ENCODE results near the gene FAF1.
A peak's percentile ranks its signal among the peaks of the same experiment; 100 is the strongest.
"Not testable (repeated sequence)": the region's sequence is repeated elsewhere in the genome, so short reads cannot be mapped to it uniquely, and the experiment has no call there.

Gene FAF1

DNA sequence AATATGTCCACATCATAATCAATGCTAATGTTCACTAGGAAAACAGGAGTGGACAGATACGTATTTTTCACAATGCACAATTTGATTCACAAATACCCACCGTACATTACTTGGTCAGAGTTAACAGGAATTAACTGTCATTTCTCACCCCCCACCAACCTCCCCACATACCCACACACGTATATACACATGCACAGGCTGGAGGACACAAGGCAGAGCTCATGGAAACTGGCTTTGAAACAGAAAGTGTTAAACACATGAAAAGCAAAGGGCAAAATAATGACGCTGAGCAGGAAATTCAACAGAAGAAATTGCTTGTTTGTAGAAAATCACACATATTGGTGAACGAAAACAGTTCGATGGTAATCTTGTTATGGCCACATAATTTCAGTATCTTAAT, 348.4 kb downstream of the FAF1 start:
- DNase-seq, result no peak

DNA sequence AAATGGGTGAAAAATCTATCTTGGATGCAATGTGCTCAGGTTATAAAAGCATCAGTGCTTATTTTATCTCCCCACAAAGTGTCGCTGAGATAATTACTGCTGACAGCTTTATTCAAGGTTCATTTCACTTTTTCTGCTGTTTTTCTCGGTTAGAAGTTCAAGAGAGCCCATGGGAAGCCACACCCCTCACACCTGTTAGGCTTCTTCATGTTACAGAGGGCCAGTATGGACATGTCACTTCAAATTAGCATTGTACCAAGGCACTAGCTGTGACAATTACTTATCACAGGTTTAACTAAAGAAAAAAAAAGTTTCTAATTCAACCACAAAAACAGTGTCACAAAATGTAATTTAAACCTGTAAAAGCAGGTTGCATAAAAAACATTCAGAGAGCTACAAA, 349.5 kb downstream of the FAF1 start:
- peak; percentile 83 for DNase-seq

DNA sequence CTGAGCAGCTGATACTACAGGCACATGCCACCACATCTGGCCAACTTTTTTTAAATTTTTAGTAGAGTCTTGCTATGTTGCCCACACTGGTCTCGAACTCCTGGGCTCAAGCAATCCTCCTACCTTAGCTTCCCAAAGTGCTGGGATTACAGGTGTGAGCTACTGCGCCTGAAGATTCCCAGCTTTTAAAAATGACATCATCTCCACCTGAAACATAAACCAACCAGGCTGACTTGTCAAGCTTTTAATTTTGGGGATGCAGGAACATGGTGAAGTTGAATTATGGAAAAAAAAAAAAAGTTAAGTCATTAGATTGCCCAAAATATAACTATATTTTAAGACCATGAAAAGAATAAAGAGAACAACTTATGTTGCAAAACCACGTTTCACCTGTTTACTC, 350.6 kb downstream of the FAF1 start:
- no peak for DNase-seq

DNA sequence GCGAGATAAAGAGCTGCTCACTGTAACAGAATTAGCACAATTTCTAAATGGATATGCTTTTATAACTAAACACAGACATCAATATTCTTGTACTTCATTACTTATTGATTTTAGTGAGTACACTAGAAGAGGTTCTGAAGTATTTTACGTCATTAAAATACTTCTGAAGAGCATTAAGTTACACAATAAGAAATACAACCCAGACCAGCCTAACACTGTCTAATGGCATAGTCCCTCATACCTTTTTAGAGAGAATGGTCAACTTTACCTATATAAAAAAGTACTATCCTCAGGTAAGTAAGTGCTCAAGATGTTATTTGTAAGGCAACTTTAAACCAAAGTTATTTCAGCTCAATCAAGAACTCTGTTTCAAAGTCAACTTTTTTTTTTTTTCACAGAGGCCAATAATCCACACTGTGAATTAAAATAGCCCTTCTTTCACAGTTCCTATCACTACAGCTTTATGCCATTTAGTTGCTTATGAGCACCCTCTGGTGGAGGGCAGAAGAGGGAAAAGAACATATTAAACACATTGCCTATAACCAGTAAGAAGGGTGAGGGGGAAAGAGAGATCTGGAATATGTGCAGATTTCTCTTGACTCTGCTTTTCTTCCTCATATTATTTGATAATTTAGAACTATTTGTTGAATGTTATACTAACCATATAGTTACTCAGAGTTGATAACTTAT, 354.7 kb downstream of the FAF1 start:
- DNase-seq, result peak; percentile 56

DNA sequence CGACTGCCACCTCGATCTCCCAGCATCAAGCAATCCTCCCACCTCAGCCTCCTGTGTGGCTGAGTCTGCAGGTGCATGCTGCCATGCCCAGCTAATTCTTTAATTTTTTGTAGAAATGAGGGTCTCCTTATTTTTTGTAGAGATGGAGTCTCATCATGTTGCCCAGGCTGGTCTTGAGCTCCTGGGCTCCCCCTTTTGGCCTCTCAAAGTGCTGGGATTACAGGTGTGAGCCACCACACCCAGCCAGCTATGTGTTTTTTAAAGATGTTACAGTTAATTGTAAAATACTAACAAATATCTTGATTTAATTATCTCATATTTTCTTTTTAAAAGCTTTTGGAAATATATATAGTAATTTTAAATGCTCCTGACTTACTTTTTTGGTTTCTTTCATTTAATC, 355.5 kb downstream of the FAF1 start:
- DNase-seq, result no peak

DNA sequence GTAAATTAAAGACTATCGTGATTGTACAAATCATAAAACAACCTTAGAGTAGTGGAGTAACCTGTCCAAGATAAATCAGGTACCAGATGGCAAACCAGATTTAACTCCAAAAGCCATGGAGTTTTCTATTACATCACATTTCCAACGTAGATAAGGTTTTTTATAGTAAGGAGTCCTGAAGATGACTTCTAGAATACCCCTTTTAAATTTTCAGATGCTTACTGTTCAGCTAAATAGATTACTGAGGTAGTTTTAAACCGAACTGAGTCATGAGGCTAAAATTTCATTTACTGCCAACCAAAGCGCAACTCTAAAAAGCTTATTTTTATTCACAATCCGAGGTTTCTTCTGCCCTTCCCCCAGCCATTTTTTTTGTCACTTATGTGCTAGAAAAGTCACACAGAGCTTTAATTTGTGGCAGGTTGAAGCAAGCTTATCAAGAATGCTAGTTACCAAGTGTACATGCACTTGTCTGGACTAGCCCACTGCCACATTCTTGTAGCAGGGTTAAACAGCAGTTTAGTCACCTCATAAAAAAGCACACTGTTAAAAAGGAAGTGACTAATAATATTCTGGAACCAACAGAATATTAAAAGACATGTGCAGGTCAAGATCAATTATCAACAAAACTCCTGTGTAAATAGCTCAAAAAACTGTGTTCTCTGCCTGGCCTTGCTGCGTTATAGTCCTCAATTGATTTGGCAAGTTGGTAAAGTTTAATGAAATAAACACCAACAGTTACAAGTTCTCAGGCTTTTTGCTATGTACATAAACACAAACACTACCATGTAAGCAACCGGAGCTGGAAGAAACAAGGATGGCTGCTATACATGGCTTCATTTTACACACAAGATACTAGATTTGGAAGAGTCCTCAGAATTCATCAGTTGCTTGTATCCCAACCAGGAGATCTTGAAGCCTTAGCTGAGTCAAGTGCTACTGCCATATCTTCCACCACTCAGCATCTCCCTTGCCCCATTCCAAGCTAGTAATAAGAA, 356.5 kb downstream of the FAF1 start:
- peak; percentile 70 for DNase-seq

DNA sequence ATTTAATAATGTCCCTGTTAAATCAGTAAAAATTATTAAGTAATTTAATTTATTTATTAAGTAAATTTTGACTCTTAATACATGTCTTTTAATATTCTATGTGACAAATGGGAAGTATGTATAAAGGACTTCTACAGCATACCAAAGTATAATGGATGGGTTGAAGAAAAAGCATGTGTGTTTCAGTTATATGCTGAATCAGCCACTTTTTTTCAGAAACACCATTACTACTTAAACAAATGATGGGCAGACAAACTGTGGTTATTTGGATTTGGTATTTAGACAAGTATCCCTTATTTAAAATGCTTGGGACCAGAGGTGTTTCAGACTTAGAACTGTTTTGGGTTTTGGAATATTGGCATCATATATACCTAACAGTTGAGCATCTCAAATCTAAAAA, 360.5 kb downstream of the FAF1 start:
- DNase-seq, result no peak

DNA sequence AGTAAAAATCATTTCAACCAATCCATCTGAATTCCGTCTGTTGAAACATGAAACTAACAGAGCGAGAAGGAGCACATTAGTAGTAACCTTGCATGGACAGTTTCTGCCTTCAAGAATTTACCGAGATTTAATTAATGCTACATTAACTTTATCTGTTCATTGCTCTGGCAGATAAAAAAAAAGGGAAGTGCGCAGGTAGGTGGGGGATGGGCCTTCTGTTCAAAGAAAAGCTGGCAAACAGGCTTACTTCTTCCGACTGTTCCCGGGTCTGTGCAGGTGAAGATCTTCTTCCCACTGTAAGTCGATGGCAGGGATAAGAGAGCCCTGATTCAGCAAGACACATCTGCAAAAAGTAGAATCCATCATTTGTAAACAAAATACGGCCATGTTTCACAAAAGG, 364.2 kb downstream of the FAF1 start:
- no peak for DNase-seq

DNA sequence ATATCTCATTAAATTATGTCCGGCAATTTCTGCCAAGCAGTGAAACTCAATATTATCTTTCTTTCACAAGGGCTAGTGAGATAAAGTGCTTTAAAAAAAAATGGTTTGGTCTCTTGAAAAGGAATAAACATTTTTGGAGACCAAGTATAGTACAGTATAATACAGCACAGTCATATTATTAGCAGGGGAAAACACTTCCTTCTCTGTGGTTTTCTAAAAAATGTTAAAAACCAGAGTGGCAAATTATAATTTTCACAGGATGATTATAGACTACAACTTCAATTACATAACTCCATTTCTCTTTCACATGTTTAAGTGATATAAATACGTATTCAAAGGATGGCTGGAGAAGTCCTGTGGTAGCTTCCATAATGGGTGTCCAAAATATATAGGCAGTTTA, 366.6 kb downstream of the FAF1 start:
- no peak for DNase-seq

DNA sequence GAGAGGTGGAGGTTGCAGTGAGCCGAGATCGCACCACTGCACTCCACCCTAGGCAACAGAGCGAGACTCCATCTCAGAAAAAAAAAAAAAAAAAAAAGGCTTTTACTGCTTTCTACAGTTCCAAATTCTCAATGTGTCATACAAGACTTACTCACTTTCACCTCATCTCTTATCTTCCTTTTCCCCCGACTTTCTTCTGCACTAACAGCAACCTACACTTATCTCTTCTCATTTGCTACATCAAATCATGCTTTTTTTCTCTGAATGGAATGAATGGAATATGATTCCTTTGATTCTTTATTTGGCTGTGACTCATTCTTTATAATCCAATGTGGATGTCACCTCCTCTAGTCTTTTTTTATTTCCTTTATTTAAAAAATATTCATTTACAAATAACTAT, 368.5 kb downstream of the FAF1 start:
- no peak for DNase-seq

DNA sequence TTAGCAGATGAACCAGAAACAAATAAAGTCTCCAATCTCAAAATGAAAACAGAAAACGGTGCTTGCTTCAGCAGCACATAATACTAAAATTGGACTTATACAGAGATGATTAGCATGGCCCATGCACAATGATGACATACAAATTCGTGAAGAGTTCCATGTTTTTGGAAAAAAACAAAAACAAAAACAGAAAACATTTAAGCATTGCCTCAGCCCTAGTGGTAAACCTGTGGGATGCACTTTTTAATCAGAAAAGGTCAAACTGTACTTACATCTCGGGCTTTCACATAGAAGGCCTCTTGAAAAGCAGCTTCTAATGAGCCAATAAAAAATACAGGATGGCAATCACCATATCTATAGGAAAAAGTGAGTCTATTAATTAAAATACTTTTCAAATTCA, 377.7 kb downstream of the FAF1 start:
- DNase-seq, result no peak

DNA sequence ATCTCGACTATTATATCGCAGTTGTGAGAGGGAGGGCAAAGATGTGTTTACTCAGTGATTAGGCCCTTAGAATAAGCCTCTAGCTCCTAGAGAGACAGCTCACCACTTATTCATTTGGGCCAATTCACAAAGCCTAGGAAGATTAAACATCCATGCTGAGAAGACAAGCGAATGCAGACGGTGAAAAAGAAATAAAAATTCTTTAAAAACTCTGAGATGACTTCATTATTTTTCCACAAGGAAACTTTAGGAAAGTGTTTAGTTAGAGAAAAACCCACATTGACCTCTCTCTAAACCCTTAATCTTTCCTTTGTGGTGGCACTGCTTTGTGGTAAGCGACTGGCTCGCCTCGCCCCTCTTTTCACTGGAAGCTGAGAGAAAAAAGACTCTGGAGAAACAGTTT, 390.0 kb downstream of the FAF1 start:
- no peak for DNase-seq

DNA sequence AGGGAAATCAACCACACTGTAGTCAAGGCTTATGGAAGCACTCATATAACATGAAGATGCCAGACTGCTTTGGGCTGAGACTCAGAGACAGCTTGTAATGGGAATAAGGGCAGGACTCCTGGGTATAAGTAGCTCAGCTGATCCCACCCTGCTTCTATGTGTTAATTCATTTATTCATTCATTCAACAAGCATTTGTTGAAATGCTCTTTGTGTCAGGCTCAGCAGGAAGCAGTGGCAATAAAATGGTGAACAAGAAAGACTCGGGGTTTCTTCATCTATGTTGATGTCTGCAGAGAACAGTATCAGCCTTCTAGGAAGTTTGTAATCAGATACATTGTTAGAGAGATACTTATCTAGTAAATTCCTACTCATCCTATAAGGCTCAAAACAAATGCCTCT, 391.3 kb downstream of the FAF1 start:
- no peak for DNase-seq

DNA sequence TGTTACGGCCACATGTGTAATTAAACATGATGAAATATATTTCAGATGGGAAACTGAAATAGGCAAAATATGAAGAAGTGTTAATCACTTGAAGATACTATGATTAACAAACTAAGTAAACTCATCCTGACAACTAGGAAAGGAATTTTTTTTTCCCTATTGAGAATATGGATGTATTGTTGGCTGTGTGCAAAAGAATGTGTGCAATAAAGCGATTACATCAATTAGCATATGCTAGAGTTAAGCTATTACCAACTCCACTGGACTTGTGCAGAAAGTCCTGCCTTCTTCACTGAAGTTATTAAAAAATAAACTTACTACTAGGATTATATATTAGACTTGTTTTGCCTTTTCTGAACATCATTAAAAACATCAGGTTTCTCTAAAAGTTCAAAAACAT, 393.7 kb downstream of the FAF1 start:
- DNase-seq, result no peak

DNA sequence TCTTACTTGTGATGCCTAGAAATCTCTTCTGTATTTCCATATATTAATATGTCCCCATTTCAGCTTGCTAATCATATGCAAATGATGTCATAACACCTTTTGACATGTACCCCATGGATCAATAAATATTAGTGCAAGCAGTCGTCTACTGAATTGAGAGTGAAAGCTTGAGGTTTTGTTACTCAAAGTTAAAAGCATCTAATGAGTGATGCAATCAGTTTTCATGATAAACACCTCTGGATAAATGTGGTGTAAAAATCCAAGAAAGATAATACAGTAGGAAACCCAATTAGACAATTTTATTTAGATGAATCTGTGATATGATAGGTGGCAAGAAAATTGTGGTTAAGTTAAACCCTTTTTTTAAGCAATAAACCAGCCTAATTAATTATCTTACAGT, 395.6 kb downstream of the FAF1 start:
- no peak for DNase-seq

DNA sequence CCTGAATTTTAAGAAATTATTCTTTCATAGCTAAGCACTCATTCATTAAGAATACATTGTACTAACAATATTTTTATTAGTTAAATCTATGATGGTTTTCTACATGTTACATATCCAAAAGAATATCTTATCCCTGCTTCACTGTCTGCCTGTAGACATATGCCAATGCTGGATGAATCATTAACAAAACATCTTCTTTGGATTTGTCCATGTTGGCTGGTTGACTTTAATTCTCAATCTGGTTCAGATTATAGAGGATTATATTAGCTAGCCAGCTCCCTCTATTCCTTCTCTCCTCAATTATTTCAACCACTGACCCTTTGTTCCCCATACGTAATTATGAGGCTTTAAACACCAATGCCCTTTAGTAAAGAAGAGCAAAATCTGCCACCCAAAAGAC, 398.0 kb downstream of the FAF1 start:
- no peak for DNase-seq

DNA sequence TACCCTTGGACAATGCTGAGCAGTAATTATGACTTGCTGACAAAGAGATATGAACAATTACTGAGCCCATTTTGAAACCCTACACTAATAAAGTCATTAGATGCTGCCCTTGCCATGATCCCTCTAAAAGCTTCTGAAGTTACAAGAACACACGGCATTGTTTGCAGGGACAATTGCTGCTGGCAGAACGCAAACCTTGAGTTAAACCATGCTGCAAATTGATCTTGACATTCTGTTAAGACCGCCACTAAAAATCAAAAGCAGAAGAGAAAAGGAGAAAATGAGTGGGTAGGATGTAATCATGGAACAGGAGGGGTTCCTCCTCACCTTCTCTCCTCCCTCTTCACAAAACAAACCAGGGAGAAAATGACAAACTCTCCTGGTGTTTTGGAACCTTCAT, 400.6 kb downstream of the FAF1 start:
- DNase-seq, result no peak

DNA sequence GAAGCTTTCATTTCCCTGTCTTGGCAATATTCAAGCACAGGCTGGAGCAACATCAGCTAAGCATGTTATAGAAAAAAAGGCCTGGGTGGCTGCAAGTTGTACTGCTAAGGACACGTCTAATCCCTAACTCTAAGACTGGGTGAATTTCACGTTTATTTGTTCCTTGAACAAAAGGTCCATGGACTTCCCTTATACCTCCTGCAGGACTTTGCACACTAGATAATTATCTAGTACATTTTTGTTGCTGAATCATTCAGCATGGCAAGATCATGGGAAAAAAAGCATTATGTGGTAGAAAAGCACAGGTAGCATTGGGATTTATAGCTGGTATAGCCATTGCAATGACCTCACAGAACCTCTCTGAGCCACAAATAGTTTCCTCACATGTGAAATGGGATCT, 406.1 kb downstream of the FAF1 start:
- no peak for DNase-seq

DNA sequence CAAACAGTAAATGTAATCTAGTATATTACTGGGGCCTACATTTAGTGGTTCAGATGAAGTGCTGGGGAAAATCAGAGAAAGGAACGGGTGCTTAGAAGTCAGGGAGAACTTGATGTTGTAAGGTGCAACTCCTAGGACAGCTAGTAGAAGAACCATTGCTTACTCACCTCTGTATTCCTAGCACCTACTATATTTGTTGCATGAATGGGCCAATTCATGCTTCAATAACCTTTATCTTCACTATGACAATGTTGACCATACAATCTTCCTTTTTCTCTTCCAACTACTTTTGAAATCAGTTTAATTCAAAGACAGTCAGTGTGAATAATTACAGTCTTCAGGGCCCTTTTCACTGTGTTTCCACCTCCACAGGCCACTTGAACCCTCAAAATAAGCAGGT, 411.8 kb downstream of the FAF1 start:
- no peak for DNase-seq

DNA sequence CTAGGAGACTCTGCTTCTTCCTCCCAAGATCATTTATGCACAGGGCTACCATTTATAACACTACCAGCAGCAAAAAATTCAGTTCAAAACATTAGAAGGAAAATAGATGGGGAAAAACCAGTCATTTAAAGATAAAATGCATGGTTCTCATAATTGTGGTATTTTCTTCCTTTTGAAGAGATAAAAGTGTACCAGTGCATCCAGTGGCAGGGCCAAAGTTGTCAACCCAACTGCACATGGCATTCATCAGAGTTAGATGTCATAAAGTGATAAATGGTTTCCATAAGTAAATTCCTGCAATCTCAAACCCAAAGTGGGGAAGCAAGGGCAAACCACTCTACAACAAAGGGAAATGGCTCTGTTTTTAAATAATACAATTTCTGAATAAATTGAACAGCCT, 417.7 kb downstream of the FAF1 start:
- no peak for DNase-seq

DNA sequence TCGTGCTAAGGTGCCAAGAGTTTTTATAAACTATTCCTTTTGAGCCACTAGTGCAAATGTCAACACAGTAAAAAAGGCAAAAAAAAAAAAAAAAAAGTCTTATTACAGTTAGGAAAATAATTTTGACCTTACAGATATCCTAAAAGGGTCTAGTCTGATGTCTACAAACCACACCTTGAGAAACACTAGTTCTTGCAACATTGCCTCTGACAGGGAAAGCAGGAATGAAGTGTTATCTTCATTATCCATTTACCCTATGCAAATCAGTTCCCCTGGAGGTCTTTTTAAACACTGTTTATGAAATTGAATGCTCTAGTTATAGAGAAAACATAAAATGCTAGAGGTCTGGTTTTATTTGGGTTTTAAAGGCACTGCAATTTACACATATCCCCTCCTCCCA, 421.6 kb downstream of the FAF1 start:
- no peak for DNase-seq

DNA sequence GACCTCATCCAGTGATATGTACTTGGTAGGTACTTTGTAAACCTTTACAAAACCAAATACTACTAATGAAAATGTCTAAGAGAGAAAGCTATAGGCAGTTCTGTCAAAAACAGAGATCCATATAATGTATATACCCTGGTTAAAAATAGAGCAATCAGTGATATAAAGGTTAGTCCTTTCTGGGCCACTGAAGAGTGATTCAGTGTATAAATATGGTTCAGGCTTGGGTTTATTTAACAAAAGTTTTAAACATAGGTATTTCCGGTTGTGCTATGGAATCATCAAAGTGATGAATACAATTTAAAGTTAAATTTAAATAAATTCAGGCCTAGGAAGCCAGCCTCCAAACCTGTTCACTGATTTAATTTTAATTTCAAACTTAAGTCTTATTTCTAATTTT, 428.5 kb downstream of the FAF1 start:
- no peak for DNase-seq

DNA sequence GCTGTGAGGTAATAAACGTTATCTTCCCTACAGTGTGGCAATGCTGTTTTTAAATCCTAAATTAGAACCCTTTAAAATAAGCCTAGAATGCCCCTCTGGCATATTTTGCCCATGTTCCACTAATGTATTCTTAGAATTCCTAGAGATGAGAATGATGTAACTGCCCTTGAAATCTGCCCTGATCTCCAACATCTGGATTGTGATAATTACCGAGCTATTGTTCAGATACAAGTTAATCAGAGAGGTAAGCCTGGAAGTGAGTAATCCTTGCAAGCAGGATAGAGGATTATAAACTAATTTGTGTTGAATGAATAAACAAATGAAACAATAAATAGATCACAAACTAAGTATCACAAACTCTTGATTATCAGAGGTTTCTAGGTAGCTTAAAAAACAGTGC, 429.0 kb downstream of the FAF1 start:
- DNase-seq, result no peak

DNA sequence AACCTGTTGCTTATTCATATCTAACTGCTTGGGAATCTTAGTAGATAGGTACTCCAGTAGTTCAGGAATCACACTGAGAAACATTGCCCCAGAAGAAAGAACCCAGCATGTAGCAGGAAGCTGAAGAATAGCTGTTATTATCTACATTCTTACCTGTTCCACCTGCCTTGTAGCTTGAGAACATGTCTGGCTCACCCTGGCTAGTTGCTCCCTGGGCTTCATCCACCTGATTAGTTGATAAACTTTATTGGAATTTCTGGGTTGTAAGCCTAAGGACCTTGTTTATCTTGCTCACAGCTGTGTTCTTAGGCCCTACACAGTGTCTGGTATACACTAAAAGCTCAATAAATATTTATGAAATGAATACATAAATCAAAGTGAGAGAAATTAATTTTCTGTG, 430.6 kb downstream of the FAF1 start:
- DNase-seq, result no peak

DNA sequence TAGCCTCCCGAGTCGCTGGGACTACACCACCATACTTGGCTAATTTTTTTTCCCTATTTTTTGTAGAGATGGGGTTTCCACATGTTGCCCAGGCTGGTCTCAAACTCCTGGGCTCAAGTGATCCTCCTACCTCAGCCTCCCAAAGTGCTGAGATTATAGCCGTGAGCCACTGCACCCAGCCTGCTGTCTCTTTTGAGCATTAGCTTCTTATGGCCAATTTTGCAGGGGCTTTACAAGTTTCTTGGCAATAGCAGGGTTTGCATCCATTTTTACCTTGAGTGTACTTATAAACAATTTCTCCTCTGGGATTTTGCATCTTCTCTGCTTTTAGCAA, 432.1 kb downstream of the FAF1 start:
- not testable (repeated sequence) for DNase-seq

Data from NCI-H1694 (cell line).